Mucosa of rectum (tissue), 2 donors: ENCODE results near the gene ELAPOR1.

Source experiments
- H3K27ac ChIP-seq, 2 donors: one replicate each; pipeline ENCODE4 v1.7.0; 2013; ENCODE audit warnings: inconsistent platforms in 2 of 2, low read depth in 2 of 2, low read length in 2 of 2
- H3K27me3 ChIP-seq, 2 donors: one replicate each; pipeline ENCODE4 v1.7.0; 2013; ENCODE audit warnings: low read length in 2 of 2; ENCODE audit not compliant: control insufficient read depth in 2 of 2, insufficient read depth in 2 of 2
- H3K36me3 ChIP-seq, 2 donors: one replicate each; pipeline ENCODE4 v1.7.0; 2013; ENCODE audit warnings: low read length in 2 of 2; ENCODE audit not compliant: control insufficient read depth in 2 of 2, insufficient read depth in 2 of 2
- H3K4me1 ChIP-seq, 2 donors: one replicate each; pipeline ENCODE4 v1.7.0; 2013; ENCODE audit warnings: low read length in 2 of 2, mild to moderate bottlenecking in 1 of 2; ENCODE audit not compliant: control insufficient read depth in 2 of 2, insufficient read depth in 2 of 2
- H3K4me3 ChIP-seq, 2 donors: one replicate each; pipeline ENCODE4 v1.7.0; 2013; ENCODE audit warnings: low read length in 2 of 2
- H3K9ac ChIP-seq, 2 donors: one replicate each; pipeline ENCODE4 v1.7.0; 2013; ENCODE audit warnings: low read length in 2 of 2, low read depth in 1 of 2, mild to moderate bottlenecking in 1 of 2
- H3K9me3 ChIP-seq, 2 donors: one replicate each; pipeline ENCODE4 v1.7.0; 2013; ENCODE audit warnings: low read length in 2 of 2; ENCODE audit not compliant: control insufficient read depth in 2 of 2
- donor health status: healthy.
- donor health status: Normal muscosa, but diverticular disease.

ELAPOR1 gene

DNA sequence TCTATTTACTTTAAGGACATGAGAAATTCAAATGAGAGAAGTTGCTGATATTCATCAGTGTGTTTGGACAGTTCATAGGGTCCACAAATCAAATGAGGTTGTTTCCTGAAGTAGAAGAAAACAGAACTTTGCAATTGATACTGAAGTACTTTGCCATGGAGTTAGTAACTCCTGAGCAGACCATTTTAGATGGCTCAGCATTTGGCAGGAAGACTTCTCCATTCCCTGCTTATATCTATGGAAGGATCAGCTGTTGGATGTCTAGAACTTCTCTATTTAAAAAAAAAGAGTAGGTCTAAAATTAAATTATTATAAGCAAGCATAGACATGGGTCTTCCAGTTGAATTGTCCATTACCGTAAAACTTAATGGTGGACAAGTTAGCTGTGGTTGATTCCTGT lies 18.3 kb upstream of the ELAPOR1 start:
- Histone ChIP-seq H3K4me1 (peaks cover 17 to 25% of the 10 kb centered on the region in 2 donors), H3K9me3 (no peaks in the 10 kb centered on the region), H3K36me3 (peaks cover 12 to 15% of the 10 kb centered on the region in 2 donors)

GRCh38 chr1:109096120-109096519 lies 17.8 kb upstream of the ELAPOR1 start:
- no peak overlapping the region for H3K4me3 ChIP-seq
- H3K36me3 ChIP-seq: peaks cover 12 to 15% of the 10 kb centered on the region in 2 donors

More for the DNA sequence above, 18.3 kb upstream of the ELAPOR1 start:
- Histone ChIP-seq H3K27ac (peak overlapping the region in 1 of 2 donors; percentile 37), H3K27me3 (no peaks in the 10 kb centered on the region), H3K4me3 (no peak overlapping the region), H3K9ac (peak overlapping the region in 1 of 2 donors; percentile 20)

GRCh38 chr1:109099938-109100773 lies 13.8 kb upstream of the ELAPOR1 start:
- no peaks in the 10 kb centered on the region for H3K27me3 ChIP-seq
- peaks cover 0 to 2% of the 10 kb centered on the region in 2 donors for H3K36me3 ChIP-seq
- H3K4me3 ChIP-seq: peak overlapping the region; percentile 88 to 91
- no peaks in the 10 kb centered on the region for H3K9me3 ChIP-seq
- peak overlapping the region; percentile 95 to 96 for H3K27ac ChIP-seq
- H3K4me1 ChIP-seq: peaks cover 3 to 12% of the 10 kb centered on the region in 2 donors
- peak overlapping the region; percentile 95 to 99 for H3K9ac ChIP-seq

More at GRCh38 chr1:109096120-109096519, 17.8 kb upstream of the ELAPOR1 start:
- Histone ChIP-seq H3K27me3 (no peaks in the 10 kb centered on the region), H3K4me1 (peaks cover 17 to 26% of the 10 kb centered on the region in 2 donors), H3K9me3 (no peaks in the 10 kb centered on the region), H3K9ac (peak overlapping the region in 1 of 2 donors; percentile 26), H3K27ac (peak overlapping the region in 1 of 2 donors; percentile 37)

DNA sequence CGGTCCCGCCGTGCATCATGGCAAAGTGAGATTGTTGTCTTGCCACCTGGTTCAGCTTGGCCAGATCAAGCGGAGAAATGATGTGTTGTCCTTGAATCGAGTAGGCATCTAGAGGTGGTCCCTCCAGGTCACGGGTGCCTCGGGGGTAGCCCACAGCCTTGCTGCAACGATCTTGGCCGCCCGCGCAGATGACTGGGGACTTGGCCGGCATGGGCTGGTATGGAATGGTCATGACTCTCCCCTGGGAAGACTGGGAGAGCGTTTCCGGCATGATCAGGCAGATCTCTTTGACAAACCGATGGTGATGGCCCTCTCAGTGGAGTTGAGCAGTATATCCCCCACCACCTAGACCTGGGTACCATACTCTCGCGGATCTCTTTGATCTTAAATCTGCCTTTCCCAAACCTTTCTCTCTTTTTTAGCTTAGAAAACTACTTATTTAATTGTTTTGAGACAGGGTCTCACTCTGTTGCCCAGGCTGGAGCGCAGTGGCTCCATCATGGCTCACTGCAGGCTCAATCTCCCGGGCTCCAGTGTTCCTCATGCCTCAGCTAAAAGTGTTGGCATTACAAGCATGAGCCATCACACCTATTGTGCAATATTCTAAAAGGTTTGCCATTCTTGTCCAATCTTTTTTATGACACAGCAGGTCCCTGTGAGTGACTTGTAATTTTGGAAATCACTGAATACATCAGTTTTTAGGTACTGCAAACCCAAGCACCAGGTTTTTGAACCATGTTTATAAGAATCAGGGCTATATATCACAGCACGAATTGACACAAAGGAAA lies 9.4 kb upstream of the ELAPOR1 start:
- peaks cover 3% of the 10 kb centered on the region in 2 donors for H3K4me1 ChIP-seq
- no peak overlapping the region for H3K9ac ChIP-seq
- no peak overlapping the region for H3K4me3 ChIP-seq
- H3K27ac ChIP-seq: no peak overlapping the region
- no peaks in the 10 kb centered on the region for H3K27me3 ChIP-seq
- no peaks in the 10 kb centered on the region for H3K9me3 ChIP-seq
- H3K36me3 ChIP-seq: no peaks in the 10 kb centered on the region

DNA sequence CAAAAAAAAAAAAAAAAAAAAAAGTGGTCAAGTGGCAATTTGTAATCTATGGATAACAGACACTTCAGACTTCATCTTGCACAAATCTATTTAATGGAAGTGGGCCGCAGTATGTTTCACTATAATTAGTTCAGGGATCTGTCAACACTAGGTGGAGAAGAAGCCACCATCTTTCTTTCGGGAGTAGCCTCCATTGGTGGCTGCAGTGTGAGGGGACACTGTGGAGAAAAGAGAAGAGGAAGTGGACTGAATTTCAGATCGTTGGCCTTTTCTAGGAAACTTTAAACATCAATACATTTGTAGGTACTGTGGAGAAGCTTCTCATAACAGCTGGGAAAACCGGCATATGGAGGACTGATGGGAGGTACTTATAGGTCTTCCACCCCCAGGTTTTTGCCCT lies 8.0 kb upstream of the ELAPOR1 start:
- no peak overlapping the region for H3K9ac ChIP-seq
- H3K9me3 ChIP-seq: no peaks in the 10 kb centered on the region
- no peaks in the 10 kb centered on the region for H3K27me3 ChIP-seq
- H3K4me1 ChIP-seq: peaks cover under 1 to 3% of the 10 kb centered on the region in 2 donors
- H3K27ac ChIP-seq: no peak overlapping the region
- H3K4me3 ChIP-seq: no peak overlapping the region
- no peaks in the 10 kb centered on the region for H3K36me3 ChIP-seq

- no peaks in the 10 kb centered on the region for H3K27me3 ChIP-seq
- no peak overlapping the region for H3K4me3 ChIP-seq
- no peak overlapping the region for H3K27ac ChIP-seq
- peaks cover 6% of the 10 kb centered on the region in 2 donors for H3K4me1 ChIP-seq
- H3K9ac ChIP-seq: no peak overlapping the region
- H3K9me3 ChIP-seq: no peaks in the 10 kb centered on the region
- no peaks in the 10 kb centered on the region for H3K36me3 ChIP-seq
These were observed 6.1 kb upstream of the ELAPOR1 start for GRCh38 chr1:109107785-109108184.

DNA sequence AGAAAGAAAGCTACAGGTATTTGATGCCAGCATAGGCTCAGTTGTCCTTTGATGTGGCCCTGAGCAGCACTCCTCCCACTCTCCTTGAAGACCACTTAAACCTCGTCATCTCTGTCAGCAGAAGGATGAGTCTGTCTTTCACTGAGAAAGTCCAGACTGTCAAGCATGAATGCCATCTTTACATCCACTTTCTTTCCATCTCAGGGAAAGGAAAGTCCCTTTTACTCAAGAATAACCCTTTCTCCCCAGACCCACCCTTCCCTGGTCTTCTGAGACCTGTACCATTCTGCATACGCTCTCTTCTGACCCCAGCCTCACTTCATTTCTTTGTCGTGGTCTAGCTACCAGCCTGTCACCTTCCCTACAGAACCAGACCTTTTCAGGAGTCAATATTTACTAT lies 4.0 kb upstream of the ELAPOR1 start:
- no peak overlapping the region for H3K4me3 ChIP-seq
- peaks cover 20 to 24% of the 10 kb centered on the region in 2 donors for H3K4me1 ChIP-seq
- H3K36me3 ChIP-seq: no peaks in the 10 kb centered on the region

GRCh38 chr1:109111386-109112055 lies 2.4 kb upstream of the ELAPOR1 start:
- Histone ChIP-seq H3K27me3 (peaks cover 0 to 4% of the 10 kb centered on the region in 2 donors), H3K4me3 (no peak overlapping the region), H3K9ac (no peak overlapping the region), H3K9me3 (no peaks in the 10 kb centered on the region), H3K4me1 (peaks cover 24 to 28% of the 10 kb centered on the region in 2 donors), H3K27ac (no peak overlapping the region), H3K36me3 (no peaks in the 10 kb centered on the region)

More for the DNA sequence above, 4.0 kb upstream of the ELAPOR1 start:
- Histone ChIP-seq H3K9me3 (no peaks in the 10 kb centered on the region), H3K9ac (no peak overlapping the region), H3K27me3 (peaks cover 0 to 4% of the 10 kb centered on the region in 2 donors), H3K27ac (no peak overlapping the region)

DNA sequence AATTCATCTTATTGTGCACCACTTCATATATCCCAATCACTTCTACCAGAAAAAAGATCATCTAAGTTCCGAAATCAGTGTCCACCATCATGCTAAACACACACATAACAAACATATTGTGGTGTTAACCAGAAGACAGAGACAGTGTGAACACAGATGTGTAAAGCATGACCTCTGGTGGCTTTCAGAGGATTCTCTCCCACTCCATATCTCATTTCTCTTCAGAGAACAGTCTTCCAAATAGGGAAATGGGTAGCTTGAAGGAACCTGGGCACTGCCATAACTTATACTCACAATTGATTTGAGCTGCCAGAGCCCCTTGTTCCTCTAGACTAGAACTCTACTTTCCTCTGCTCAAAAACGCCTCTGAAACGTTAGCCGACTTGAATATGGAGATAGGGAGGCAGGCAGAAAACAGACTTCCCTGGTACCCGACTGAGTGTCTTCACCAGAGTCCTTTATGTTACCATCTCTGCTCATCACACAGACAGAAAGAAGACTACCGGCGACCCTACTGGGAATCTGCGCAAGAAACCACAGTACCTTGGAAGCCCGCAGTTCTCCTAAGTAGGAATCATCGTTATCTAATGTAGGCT lies 1.8 kb upstream of the ELAPOR1 start:
- H3K4me1 ChIP-seq: peaks cover 24 to 28% of the 10 kb centered on the region in 2 donors
- H3K36me3 ChIP-seq: no peaks in the 10 kb centered on the region
- H3K4me3 ChIP-seq: peak overlapping the region; percentile 17 to 53
- no peaks in the 10 kb centered on the region for H3K9me3 ChIP-seq
- H3K27me3 ChIP-seq: peaks cover 0 to 4% of the 10 kb centered on the region in 2 donors
- no peak overlapping the region for H3K9ac ChIP-seq
- H3K27ac ChIP-seq: no peak overlapping the region
